Vagina (tissue), 2 donors: ENCODE results near the gene RPL3. TPM values are rescaled to one million over a fixed set of nuclear protein-coding genes. Genes with fewer than 3 reads are reported as not detected.
A peak's percentile ranks its signal among the peaks of the same experiment; 100 is the strongest.

Experiments used
- DNase-seq, 2 donors: peaks; one replicate each; pipeline ENCODE4 v3.0.0-alpha.2; 2017; ENCODE audit errors: extremely low spot score in 2 of 2
- H3K27ac ChIP-seq: fragments of 200-600 bp; sonication (generic); one replicate; pipeline ENCODE4 v1.5.1; 2019
- H3K27me3 ChIP-seq: fragments of 200-600 bp; sonication (generic); one replicate; pipeline ENCODE4 v1.5.1; 2019
- H3K36me3 ChIP-seq, 2 donors: fragments of 200-600 bp; sonication (generic); one replicate each; pipeline ENCODE4 v1.5.1; 2017 to 2019
- H3K4me1 ChIP-seq: fragments of 200-600 bp; sonication (generic); one replicate; pipeline ENCODE4 v1.5.1; 2019
- H3K4me3 ChIP-seq, 2 donors: fragments of 200-600 bp; sonication (generic); 1 replicate in 1 of 2; 2 replicates in 1 of 2; pipeline ENCODE4 v1.5.1; 2016 to 2019
- H3K9me3 ChIP-seq: fragments of 200-600 bp; sonication (generic); one replicate; pipeline ENCODE4 v1.5.1; 2019
- CTCF ChIP-seq, 3 experiments: fragments of 450-650 bp in 2 of 3; fragments of 200-600 bp in 1 of 3; sonication (generic) in 1 of 3; IDR thresholded peaks; one replicate each; pipeline ENCODE4 v1.5.1; 2017 to 2019; ENCODE audit warnings: antibody characterized with exemption in 3 of 3, mild to moderate bottlenecking in 2 of 3, moderate library complexity in 2 of 3
- POLR2A ChIP-seq, 2 donors: fragments of 450-650 bp; IDR thresholded peaks; one replicate each; pipeline ENCODE4 v1.6.1; 2017; ENCODE audit warnings: antibody characterized with exemption in 2 of 2, mild to moderate bottlenecking in 2 of 2, moderate library complexity in 2 of 2
- POLR2AphosphoS5 ChIP-seq, 2 donors: sonication (generic); formaldehyde crosslinking; IDR thresholded peaks; one replicate each; pipeline ENCODE4 v1.9.0; 2017; ENCODE audit warnings: antibody characterized with exemption in 2 of 2, mild to moderate bottlenecking in 2 of 2, low read depth in 1 of 2; ENCODE audit not compliant: insufficient read depth in 1 of 2
- intact Hi-C: fragments of 100-400 bp; cut with DNase I; formaldehyde crosslinking; loops from one replicate; pipeline ENCODE4 v1.15.1; 2023
- total RNA-seq: library from RNA; depleted of rRNA; stranded (reverse); fragments of >200 nt; gene quantifications from one replicate; pipeline ENCODE4 v1.2.3, GENCODE V29; 2016

RPL3 gene
- total RNA-seq, 1 donor from 2014 or later: 2,613 TPM

- no peaks in the 10 kb centered on the region for H3K9me3 ChIP-seq
- H3K4me1 ChIP-seq: peaks cover 33% of the 10 kb centered on the region
- H3K36me3 ChIP-seq: no peaks in the 10 kb centered on the region
- peak overlapping the region; percentile 14 for H3K27ac ChIP-seq
- intact Hi-C loops: loop anchor here (10.0 kb wide), 1 partner anchor 685 kb away; no protein-coding TSS in a partner anchor
- TF ChIP-seq CTCF (IDR thresholded peaks at IDR 0.05) (no peak), POLR2A (IDR thresholded peaks at IDR 0.05) (no peak), POLR2AphosphoS5 (IDR thresholded peaks at IDR 0.05; ENCODE audit: insufficient read depth in 1 of 2, low read depth in 1 of 2) (no peak)
- no peak overlapping the region for H3K4me3 ChIP-seq
- DNase-seq: no peak
- no peaks in the 10 kb centered on the region for H3K27me3 ChIP-seq
Observed at GRCh38 chr22:39289975-39290720, 29.3 kb downstream of the RPL3 start.

- no peak for DNase-seq
- Histone ChIP-seq H3K4me1 (peaks cover 33% of the 10 kb centered on the region), H3K4me3 (no peak overlapping the region), H3K27ac (no peak overlapping the region), H3K9me3 (no peaks in the 10 kb centered on the region), H3K36me3 (no peaks in the 10 kb centered on the region), H3K27me3 (no peaks in the 10 kb centered on the region)
- intact Hi-C loops: loop anchor here (10.0 kb wide), 1 partner anchor 685 kb away; no protein-coding TSS in a partner anchor
- no peak for TF ChIP-seq POLR2A (IDR thresholded peaks at IDR 0.05)
- TF ChIP-seq POLR2AphosphoS5 (IDR thresholded peaks at IDR 0.05; ENCODE audit: insufficient read depth in 1 of 2, low read depth in 1 of 2): no peak
- TF ChIP-seq CTCF (IDR thresholded peaks at IDR 0.05): no peak
Observed at GRCh38 chr22:39289533-39289932, 29.9 kb downstream of the RPL3 start.

- Histone ChIP-seq H3K27ac (no peak overlapping the region), H3K4me3 (no peak overlapping the region), H3K4me1 (peaks cover 39% of the 10 kb centered on the region), H3K9me3 (no peaks in the 10 kb centered on the region), H3K27me3 (no peaks in the 10 kb centered on the region), H3K36me3 (no peaks in the 10 kb centered on the region)
- intact Hi-C loops: loop anchor here (10.0 kb wide), 1 partner anchor 686 kb away; no protein-coding TSS in a partner anchor
- no peak for TF ChIP-seq CTCF (IDR thresholded peaks at IDR 0.05)
- no peak for TF ChIP-seq POLR2AphosphoS5 (IDR thresholded peaks at IDR 0.05; ENCODE audit: insufficient read depth in 1 of 2, low read depth in 1 of 2)
- TF ChIP-seq POLR2A (IDR thresholded peaks at IDR 0.05): no peak
- no peak for DNase-seq
Observed at GRCh38 chr22:39288135-39288898, 31.1 kb downstream of the RPL3 start.

- peaks cover 38% of the 10 kb centered on the region for H3K4me1 ChIP-seq
- no peaks in the 10 kb centered on the region for H3K36me3 ChIP-seq
- H3K27ac ChIP-seq: no peak overlapping the region
- TF ChIP-seq CTCF (IDR thresholded peaks at IDR 0.05) (no peak), POLR2A (IDR thresholded peaks at IDR 0.05) (no peak), POLR2AphosphoS5 (IDR thresholded peaks at IDR 0.05; ENCODE audit: insufficient read depth in 1 of 2, low read depth in 1 of 2) (no peak)
- H3K27me3 ChIP-seq: no peaks in the 10 kb centered on the region
- no peak overlapping the region for H3K4me3 ChIP-seq
- no peak for DNase-seq
- intact Hi-C loops: loop anchor here (2.0 to 10.0 kb wide), 2 partner anchors 688 to 764 kb away; no protein-coding TSS in a partner anchor
- no peaks in the 10 kb centered on the region for H3K9me3 ChIP-seq
Observed at GRCh38 chr22:39287076-39287725, 32.2 kb downstream of the RPL3 start.
